Stimulated activated naive CD4-positive, alpha-beta T cell treated with Interleukin-2 at 50 U/mL for 16 hours (primary cell): Measurements from ENCODE around the gene CUL1.
"Not testable (repeated sequence)": the region's sequence is repeated elsewhere in the genome, so short reads cannot be mapped to it uniquely, and the experiment has no call there.

Experiments used
- DNase-seq: peaks from one replicate; lab custom pipeline; 2025; lab: John Stamatoyannopoulos, UW

CUL1 gene

DNA sequence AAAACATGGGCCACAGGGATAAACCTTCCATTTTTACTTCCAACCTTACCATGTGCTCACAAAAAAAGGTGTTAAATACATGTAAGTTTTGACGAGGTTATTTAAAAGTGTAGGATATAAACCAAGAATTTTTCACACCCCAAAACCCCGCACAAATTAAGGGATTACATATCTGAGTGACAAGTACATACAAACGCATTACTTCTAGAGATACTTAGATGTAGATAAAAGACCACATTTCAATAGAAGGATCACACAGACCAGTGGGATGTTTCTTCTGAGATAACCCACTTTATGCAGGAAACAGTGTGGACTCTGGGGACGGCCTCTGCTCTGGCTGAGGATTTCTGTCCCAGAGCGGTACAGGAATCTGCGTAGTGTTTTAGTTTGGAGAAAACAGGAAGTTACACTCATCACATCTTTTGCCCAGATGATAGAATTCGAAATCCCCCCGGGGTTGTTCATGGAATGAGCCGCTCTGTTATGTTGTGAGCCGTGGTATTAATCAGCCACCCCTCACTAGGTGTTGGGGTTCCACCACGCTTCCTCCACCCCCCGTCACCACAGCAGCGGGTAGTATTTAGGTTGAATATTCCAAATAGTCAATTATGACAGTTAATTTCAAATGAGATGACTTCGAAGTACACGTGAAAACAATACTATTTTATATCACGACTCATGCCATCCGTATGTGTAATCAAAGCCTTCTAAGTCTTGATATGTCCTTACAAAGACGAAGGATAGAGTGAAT, 1.3 kb upstream of the CUL1 start:
- peak; percentile 70 for DNase-seq

DNA sequence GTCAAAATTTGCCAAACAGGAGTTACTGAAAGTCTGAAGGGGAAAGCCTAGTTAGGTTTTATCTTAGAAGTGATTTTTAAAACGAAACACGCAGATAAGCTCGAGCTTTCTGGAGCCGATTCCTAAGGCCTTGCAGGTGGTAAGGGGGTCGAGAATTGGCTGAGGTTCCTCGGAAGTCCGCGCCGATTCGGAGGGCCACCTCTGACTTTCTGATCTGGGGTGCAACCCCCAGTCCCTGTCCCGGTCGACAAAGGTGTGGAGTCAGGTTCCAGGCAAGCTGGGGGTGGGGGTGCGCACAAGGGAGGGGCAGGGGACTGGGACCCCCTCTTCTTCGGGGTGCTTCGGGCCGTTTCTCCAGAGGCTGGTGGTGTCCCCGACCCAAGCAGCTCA, 701 bp upstream of the CUL1 start:
- DNase-seq, result peak; percentile 47

DNA sequence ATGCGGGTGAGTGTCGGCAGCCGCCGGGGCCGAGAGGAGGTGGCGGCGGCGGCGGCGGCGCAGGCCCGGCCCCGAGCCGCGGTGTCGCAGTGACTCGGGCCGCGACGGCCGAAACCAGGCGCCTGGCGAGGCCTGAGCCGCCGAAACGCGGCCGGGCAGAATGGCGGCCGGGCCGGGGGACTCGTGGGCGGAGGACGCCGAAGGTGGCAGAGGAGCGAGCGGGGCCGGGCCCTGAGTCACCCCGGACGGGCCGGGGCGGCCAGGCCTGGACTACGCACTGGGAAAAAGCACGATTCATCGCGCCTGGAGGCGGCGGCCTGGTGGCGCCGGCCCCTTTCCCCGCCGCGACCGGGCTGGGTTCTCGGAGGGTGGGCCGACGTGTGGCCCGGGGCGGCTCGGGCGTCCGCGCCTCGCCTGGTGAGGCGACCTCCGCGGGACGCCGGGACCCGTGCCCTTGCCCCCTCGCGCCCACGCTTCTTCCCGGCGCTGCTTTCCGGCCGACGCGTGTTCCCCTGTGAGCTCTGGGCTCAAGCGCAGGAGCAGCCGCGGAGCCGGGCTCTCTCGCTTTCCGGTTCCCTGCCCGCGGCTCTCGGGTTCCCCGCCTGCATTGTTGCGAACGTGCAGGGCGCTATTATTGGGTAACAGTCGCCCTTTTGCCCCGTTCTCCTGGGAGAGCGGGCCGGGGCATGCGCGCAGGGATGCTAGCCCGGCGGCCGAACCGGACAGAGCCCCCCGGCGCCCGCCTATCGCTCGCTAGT, 500 bp downstream of the CUL1 start:
- peak; percentile 57 for DNase-seq

DNA sequence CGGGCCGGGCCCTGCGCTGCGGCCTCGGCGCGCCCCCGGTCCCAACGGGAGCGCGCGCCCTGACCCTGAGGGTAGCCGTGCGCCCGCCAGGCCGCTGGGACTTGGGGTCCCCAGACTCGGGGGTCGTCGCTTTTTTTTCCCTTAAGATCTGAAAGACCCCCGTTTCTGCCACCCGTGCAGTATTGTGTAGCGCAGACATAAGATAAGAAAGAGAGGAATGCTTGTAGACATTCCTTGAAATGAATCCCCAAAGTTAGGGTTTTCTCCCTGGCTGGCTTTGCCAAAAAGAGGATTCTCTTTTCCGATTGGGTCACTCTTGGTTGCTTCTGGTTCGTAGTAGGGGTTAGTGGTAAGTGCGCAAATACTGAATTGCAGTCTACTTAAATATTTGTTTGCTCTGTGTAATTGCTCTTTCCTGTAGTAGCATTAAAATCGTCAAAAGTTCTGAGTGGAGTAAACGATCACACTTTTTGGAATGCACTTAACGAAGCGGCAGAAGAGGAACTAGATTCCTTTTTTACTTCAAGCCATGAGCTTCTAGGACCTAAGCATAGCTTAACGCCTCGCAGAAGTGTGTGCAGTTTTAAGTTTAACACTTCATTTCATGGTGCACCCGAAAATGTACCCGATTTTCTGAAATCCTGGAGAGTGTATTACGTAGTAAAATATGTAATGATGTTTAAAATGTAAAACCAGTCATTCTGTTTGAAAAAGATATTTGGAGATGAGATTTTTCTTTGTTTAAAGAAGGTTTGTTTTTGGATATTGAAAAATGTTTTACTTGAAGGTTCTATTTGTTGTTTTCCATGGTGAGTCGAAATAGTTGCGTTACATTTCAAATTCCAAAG, 1.3 kb downstream of the CUL1 start:
- no peak for DNase-seq

DNA sequence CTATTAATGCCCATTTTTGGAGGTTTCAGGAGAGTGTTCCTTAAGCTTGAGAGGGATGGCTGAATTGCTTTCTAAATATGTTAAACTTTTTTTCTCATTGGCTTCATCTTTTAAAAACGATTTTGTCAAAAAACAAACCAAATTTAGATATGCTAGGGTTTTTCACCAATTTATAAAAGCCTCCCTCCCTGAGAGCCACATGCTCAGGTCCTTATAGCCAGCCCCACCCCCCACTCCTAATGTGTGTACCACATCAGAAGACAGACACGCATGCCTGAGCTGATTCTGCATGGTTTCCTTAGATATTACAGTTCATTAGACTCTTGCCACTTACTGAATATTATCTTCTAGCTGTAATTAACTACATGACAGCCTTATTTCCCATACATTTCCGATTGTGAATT, 2.0 kb downstream of the CUL1 start:
- peak; percentile 33 for DNase-seq

DNA sequence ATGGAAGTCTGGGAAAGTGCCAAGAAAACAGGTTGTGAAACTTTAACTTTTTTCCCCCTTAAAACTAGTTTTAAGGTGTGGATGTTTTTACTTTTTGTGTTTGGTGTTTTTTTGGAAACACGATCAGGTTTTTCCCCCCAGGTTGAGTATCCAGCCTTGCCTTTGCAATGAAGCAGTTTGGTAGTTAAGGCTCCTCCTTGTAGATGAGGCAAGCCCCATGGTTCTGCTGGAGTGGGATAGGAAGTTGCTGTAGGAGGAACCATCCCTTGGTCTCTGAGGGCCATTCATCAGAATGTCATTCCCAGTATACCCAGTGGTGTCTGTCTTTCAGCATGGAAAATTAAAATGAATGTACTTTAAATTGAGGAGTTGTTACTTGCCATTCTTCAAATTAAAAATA, 2.7 kb downstream of the CUL1 start:
- DNase-seq, result no peak

DNA sequence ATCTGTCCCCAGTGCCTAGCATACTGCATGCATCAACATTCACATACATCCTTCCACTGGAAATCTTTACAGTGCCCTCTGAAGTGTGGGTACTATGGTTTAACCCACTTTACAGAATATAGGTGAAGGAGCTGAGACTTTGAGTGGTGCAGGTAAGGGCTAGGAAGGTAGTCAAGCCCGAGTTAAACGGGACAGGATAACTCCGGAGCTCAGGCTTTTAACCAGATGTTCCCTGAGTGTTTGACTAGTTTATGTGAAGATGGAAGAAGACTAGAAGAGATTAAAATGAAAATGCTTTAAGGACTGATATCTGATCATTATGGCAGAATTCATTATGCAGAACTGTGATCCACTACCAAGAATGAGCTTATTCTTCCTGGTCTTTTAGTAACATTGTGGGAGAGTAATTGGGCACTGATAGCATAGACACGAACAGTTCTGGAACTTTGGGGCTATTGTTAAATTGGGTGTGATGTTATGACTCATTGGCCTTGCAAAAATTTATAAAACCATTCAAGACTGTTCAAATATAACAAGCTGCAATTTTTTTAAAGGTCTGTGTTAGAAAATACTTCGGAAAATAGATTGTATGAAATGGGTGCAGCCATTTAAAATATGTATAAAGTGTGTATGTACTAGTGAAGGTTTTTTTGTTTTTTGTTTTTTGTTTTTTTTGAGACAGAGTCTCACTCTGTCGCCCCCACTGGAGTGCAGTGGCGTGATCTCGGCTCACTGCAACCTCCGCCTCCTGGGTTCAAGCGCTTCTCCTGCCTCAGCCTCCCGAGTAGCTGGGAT, 4.4 kb downstream of the CUL1 start:
- no peak for DNase-seq

DNA sequence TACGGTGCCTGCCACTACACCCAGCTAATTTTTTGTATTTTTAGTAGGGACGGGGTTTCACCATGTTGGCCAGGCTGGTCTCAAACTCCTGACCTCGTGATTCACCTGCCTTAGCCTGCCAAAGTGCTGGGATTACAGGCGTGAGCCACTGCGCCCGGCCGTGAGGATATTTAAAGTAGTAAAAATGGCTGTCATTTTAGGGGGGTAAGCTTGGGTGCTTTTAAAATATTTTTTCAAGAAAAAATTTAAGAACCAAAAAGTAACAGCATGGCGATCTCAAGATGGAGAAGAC, 4.9 kb downstream of the CUL1 start:
- not testable (repeated sequence) for DNase-seq

DNA sequence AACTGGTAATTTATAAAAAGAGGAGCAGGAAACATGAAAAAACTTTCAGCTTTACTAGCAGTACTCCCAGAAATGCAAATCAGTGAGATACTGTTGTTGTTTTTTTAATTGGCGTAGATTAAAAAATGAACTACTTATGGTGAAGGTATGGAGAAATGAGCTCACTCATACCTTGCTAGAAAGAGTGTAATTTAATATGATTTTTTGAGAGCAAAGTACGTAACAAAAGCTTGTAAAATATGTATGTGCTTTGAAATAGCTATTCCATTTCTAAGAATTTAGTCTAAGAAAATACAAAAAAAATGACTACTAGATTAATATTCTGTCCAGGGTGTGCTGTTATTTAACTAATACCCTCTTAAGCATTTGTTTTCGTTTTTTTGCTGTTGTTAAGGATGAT, 5.5 kb downstream of the CUL1 start:
- no peak for DNase-seq

DNA sequence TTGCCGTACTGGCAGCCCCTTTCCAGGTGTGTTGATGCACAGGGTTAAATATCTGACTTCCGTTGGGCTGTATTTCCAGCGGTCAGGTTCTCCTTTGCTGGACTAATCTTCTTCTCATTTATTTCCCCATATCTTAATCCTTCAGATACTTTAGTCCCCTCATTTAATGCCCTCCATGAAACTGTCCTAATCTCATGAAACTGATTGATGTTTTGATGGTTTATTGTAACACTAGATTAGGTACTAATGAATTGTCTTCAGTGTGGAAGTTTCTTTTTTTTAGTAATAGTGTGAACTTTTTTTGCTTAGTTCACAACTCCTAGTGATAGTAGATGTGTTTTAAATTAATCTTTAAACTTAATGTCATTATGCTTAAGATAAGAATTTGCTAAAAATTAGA, 6.3 kb downstream of the CUL1 start:
- no peak for DNase-seq

DNA sequence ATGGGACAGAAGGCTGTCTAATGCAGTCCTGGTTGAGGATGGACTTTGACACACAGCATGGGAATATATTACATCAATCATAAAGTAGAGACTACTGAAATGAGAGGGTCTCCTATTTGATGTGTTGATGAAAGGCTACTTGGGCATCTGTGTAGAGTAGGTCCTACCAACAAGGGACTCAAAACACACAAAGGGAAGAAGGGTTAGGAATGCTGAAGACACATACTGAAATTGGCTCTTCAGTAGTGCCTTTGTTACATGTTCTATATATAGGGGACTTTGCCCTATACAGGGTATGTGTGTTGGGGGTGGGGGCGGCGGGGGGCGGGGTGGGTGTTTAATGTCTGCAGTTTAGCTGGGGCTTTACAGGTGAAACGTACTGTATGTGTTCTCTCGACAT, 7.7 kb downstream of the CUL1 start:
- DNase-seq, result no peak

DNA sequence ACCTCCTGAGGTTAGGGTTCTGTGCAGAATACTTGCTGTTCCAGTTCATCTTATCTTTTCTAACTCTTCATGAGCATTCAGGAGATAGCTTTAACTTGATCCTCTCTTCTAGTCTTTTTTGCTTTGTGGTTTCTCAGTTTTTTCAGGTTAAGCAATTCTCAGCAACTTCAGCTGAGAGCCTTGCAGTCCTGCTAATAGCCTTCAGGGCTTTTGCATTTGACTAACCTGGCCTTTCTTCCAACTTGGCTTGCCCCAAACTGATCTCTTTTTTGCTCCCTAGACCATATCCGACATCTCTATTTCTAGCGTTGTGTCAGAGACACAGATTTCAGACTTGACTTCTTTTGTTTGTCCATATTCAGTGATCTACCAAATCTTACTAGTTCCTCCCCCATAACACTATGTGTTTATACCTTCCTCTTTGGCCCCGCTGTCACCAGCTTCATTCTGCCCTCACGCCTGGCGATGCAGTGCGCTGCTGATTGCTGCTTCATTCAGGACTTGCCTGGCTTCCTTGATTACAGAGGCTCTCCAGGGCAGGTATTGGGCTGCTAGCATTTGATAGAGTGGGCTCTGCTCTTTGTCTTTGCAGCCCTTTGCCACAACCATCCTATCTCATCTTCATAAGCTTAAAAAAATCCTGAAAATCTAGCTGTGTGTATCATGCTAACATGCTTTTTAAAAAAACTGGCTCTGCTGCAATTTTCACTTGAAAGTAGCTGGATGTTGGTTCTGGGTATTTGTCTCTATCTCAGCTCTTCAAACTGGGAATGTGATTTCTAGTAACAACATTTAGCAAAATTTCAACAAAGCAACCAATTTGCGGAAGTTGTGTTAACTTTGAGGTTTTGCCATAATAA, 9.6 kb downstream of the CUL1 start:
- no peak for DNase-seq

DNA sequence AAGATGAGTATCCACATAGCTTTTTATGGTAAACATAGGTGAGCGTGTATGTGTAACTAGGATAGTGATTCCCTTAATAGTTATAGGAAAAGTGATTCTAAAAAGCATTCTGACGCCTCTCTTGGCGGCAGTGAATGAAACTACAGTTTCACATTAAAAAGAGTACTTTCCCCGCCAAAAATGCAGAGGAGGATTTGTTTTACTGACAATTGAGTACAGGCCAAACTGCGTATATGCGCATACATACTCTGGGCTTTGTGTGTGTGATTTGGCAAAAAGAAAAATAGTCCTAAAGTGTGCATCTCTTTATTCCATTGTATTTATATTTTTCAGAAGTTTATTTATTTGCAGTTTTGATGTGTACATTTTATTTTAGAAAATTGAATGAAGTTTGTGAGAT, 10.3 kb downstream of the CUL1 start:
- no peak for DNase-seq

DNA sequence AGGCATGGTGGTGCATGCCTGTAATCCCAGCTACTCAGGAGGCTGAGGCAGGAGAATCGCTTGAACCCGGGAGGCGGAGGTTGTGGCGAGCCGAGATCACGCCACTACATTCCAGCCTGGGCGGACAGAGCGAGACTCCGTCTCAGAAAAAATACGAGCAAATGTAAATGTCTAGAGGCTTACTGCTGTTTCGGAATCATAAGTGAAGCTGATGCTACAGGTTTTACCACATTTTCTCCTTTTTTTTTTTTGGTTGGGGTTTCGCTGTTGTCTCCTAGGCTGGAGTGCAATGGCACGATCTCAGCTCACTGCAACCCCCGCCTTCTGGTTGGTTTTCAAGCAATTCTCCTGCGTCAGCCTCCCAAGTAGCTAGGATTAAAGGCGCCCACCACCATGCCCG, 11.7 kb downstream of the CUL1 start:
- DNase-seq, result not testable (repeated sequence)

DNA sequence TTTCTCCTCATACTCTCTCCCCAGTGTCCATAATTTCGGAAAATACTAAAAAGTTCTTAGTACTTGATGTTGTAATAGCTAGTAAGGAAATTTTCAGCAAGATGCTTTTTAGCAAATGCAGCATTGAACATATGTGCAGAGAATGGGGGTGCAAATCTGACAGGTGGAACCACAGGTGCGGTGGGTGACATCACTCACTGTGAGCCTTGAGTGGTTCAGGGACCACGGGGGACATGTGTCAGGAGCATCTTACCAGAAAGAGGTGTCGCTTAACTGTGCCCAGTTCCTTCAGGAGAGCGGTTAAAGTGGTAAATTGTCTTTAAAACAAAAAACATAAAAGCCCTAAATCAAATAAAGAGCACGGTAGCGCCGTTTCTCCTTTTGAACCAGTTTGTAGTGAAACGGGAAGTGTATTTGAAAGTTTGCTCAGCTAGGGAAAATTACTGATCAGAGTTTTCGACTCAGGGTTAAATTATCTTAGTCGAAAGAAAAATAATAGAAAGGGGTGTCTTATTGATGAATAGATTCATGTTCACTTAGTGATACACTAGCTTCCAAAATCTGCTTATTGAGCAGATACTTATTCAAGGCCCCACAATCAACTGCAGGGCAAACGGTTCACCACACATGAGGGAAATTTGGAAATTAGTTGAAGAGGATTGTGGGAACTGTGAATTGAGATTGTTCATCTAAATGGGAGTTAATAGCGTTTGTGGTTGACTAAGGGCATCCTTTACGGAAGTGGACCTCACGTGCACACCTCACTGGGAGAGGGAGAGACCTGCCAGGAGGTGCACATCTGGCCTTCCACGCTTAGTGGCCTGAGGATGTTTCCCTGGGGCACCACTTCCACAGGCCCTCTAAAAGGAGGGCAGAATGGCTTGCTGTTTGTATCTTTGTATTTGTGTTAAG, 12.7 kb downstream of the CUL1 start:
- DNase-seq, result no peak

DNA sequence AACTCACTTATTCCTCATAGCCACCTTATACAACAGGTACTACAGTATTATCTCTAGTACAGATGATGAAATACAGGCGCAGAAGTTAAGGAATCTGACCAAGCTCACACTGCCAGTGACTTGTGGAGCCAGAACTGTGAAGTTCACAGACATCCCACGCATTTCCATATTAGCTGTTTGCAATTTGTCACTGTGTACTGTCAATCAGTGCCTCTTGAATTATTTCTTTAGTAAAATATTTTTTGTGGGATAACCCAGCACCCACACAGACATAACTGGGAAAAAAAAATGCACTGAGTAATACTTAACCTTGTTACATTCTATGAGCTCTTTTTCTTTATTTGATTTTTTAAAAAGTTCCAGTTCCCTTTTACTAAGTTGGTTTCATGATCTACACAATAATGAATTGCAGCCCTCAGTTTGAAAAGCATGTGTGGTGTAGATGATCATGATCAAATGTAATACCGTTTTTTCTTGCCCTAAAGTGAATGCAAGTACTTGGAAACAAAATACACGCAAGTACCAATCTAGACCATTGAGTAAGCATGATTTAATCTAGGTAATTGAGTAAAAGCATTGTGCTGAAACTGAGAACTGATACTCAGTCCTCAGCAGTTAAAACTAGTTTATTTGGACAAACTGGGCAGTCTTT, 14.1 kb downstream of the CUL1 start:
- no peak for DNase-seq

DNA sequence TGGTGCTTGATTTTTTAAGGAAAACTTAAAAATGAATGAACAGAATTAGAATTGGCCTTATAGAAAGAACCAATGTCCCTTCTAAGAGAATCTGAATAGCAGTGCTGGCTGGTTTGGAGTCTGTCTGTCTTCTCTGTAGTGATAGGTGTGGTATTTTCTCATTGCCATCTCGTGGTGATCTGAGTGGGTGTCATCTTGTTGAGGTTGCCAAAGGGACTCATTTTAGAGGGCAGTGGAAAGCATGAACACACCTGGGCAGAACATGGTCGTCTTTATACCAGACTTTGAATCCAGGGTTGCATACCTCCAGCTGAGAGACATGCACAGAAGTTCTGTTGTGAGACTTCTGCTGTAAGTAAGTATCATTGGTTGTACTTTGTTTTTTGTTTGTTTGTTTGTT, 15.8 kb downstream of the CUL1 start:
- no peak for DNase-seq

DNA sequence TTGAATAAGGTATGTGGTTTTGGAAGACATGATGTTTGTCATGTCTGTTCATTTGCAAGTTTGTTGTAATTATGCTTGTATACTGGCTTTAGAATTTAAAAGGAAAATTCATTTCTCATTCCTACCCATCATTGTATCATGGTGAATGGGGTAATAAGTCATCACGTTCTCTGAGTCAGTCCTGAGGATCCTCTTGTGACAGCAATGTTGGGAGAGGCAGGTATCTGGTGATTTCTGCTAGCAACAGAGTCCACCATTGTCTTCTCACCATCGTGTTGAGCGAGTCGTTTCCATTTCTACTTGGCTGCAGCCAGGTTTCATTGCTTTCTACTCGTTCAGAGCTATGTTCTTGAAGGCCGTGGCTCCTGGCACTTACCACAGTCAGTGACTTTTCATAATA, 16.3 kb downstream of the CUL1 start:
- no peak for DNase-seq

DNA sequence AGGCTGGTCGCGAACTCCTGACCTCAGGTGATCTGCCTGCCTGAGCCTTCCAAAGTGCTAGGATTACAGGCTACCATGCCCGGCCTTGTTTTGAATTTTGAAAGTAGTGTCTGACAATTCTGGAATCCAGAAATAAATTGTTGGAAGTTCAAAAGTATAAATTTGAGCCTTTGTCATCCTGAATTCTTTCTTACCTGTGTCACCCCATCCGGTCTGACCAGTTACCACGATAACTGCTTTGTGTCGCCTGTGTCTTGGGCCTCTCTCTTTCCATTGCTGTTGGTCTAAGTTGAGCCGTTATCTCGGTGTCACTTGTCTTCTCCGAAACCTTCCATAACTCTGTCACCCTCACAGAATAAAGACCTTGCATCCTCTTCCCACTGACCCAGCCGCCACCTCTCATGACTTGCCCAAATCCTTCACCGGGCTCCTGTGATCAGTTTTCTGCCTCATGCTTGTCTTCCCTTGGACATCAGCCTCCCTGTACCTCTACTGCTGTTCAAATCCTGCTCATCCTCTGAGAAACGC, 18.6 kb downstream of the CUL1 start:
- DNase-seq, result no peak
